ENCODE measurements around the gene GPX7.
"Not testable (repeated sequence)": the region's sequence is repeated elsewhere in the genome, so short reads cannot be mapped to it uniquely, and the experiment has no call there.

The GPX7 gene

GRCh38 chr1:52572387-52572786, 29.8 kb upstream of the GPX7 start:
- DNase-seq = no peak
- no peak for TF ChIP-seq GATA1 (IDR thresholded peaks at IDR 0.05; ENCODE audit: low read depth, low read length)
- no peak for TF ChIP-seq POLR2A (IDR thresholded peaks at IDR 0.05; ENCODE audit: low read length)

- DNase-seq = no peak
Measured at GRCh38 chr1:52574594-52574993, 27.6 kb upstream of the GPX7 start.

GRCh38 chr1:52576074-52576473, 26.1 kb upstream of the GPX7 start:
- DNase-seq = no peak
- TF ChIP-seq GATA1 (IDR thresholded peaks at IDR 0.05; ENCODE audit: low read depth, low read length) (no peak), POLR2A (IDR thresholded peaks at IDR 0.05; ENCODE audit: low read length) (no peak)

More at GRCh38 chr1:52574594-52574993, 27.6 kb upstream of the GPX7 start:
- TF ChIP-seq GATA1 (IDR thresholded peaks at IDR 0.05; ENCODE audit: low read depth, low read length) (no peak), POLR2A (IDR thresholded peaks at IDR 0.05; ENCODE audit: low read length) (no peak)

GRCh38 chr1:52578066-52578465, 24.1 kb upstream of the GPX7 start:
- DNase-seq = not testable (repeated sequence)

- no peak for DNase-seq
- TF ChIP-seq GATA1 (IDR thresholded peaks at IDR 0.05; ENCODE audit: low read depth, low read length) (no peak), POLR2A (IDR thresholded peaks at IDR 0.05; ENCODE audit: low read length) (no peak)
Measured at GRCh38 chr1:52579415-52579814, 22.8 kb upstream of the GPX7 start.

- TF ChIP-seq GATA1 (IDR thresholded peaks at IDR 0.05; ENCODE audit: low read depth, low read length) (no peak), POLR2A (IDR thresholded peaks at IDR 0.05; ENCODE audit: low read length) (no peak)
- no peak for DNase-seq
Measured at GRCh38 chr1:52580283-52580682, 21.9 kb upstream of the GPX7 start.

- TF ChIP-seq POLR2A (IDR thresholded peaks at IDR 0.05; ENCODE audit: low read length) (no peak), GATA1 (IDR thresholded peaks at IDR 0.05; ENCODE audit: low read depth, low read length) (no peak)
- no peak for DNase-seq
Measured at GRCh38 chr1:52582116-52582696, 20.0 kb upstream of the GPX7 start.

- TF ChIP-seq GATA1 (IDR thresholded peaks at IDR 0.05; ENCODE audit: low read depth, low read length) (no peak), POLR2A (IDR thresholded peaks at IDR 0.05; ENCODE audit: low read length) (no peak)
- DNase-seq = no peak
Measured at GRCh38 chr1:52585474-52585873, 16.7 kb upstream of the GPX7 start.

- DNase-seq = no peak
- TF ChIP-seq GATA1 (IDR thresholded peaks at IDR 0.05; ENCODE audit: low read depth, low read length) (no peak), POLR2A (IDR thresholded peaks at IDR 0.05; ENCODE audit: low read length) (no peak)
Measured at GRCh38 chr1:52588027-52588426, 14.1 kb upstream of the GPX7 start.

- TF ChIP-seq POLR2A (IDR thresholded peaks at IDR 0.05; ENCODE audit: low read length) (no peak), GATA1 (IDR thresholded peaks at IDR 0.05; ENCODE audit: low read depth, low read length) (no peak)
- DNase-seq = no peak
Measured at GRCh38 chr1:52588535-52588934, 13.6 kb upstream of the GPX7 start.

GRCh38 chr1:52590266-52590665, 11.9 kb upstream of the GPX7 start:
- TF ChIP-seq POLR2A (IDR thresholded peaks at IDR 0.05; ENCODE audit: low read length) (no peak), GATA1 (IDR thresholded peaks at IDR 0.05; ENCODE audit: low read depth, low read length) (no peak)
- no peak for DNase-seq

GRCh38 chr1:52592637-52593323, 9.4 kb upstream of the GPX7 start:
- no peak for DNase-seq
- TF ChIP-seq GATA1 (IDR thresholded peaks at IDR 0.05; ENCODE audit: low read depth, low read length) = no peak
- no peak for TF ChIP-seq POLR2A (IDR thresholded peaks at IDR 0.05; ENCODE audit: low read length)

GRCh38 chr1:52593495-52593894, 8.7 kb upstream of the GPX7 start:
- no peak for DNase-seq
- TF ChIP-seq GATA1 (IDR thresholded peaks at IDR 0.05; ENCODE audit: low read depth, low read length) (no peak), POLR2A (IDR thresholded peaks at IDR 0.05; ENCODE audit: low read length) (no peak)

- DNase-seq = no peak
- TF ChIP-seq GATA1 (IDR thresholded peaks at IDR 0.05; ENCODE audit: low read depth, low read length) (no peak), POLR2A (IDR thresholded peaks at IDR 0.05; ENCODE audit: low read length) (no peak)
Measured at GRCh38 chr1:52595061-52595460, 7.1 kb upstream of the GPX7 start.

- no peak for DNase-seq
- TF ChIP-seq POLR2A (IDR thresholded peaks at IDR 0.05; ENCODE audit: low read length) (no peak), GATA1 (IDR thresholded peaks at IDR 0.05; ENCODE audit: low read depth, low read length) (no peak)
Measured at GRCh38 chr1:52597912-52598311, 4.3 kb upstream of the GPX7 start.
